ENCODE results near the gene DCP1A.

The DCP1A gene

DNA sequence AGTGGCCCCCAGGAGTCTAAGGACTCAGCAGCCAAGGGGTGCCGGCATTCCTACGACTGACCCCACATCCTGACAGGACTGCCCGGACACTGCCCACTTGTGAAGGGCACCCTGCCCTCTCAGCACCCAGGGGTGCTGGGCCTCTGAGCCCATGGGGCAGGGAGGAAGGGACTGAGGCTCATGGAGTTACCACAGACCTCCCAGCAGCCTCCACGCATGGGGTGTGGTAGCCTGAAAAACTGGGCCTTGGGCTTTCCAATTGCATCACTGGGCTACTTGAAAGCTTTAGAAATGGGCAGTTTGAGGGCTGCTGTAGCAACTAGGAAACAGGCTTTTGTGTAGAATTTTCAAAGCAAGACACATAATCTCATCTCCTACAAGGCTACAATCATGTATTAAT is 104.7 kb downstream of the DCP1A start:
- no peak for DNase-seq

DNA sequence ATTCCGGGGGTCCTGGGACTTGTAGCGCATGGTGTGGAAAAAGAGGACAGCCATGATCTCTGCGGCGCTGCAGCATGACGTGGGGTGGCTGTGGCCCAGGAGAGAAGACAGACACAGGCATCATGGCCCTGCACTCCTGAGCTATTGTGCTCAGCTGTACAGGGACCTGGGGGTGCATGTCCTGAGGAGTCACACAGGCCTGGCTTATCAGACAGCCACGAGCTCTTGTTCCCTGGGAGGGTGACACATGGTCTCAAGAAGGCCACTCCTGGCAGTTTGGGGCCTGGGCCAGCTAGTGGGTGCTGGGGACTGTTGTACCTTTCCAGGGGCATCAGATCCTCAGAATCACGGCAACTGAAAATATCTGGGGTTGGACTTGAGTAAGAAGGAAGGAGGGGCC is 105.2 kb downstream of the DCP1A start:
- no peak for DNase-seq

DNA sequence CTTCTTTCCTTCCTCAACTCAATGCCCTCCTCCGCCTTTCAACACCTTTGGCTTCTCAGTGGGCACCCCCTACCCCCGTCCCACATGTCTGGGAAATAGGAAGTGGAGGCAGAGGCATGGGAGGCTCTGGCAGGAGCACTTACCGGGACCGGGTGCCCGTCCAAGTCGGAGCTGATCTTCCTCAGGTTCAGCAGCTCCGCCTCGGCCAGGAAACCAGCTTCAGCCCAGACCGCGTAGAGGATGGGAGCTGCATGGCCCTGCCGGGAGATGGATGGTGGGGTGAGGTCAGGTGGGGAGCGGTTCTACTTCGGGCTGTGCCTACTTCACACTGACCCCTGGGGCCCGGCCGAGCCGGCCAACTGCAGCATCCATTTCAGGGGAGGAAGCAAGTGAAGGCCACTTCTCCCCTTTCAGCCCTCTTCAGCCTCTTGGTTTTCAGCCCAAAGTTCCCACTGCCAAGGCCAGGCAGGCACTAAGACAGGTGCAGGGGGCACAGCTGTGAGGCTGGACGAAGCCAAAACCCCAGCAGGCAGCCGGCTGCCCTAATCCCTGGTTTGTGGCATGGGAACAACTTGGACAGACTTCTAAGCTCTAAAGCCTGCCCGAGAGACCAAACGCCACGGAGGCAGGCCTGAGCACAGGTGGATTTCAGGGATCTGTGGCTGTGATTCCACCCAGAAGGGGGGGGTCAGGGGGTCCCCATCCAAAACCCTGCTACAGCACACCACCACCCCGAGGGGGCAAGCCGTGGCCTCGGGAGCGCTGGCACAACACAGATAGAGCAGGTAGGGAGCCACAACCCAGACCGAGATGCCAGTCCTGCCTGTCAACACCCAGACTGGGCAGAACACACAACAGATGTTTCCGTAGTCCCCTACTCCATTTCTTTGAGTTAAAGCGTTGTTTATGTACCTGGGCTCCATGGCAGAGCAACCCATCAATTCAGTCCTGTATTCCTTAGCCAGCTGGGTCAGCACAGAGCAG is 106.1 kb downstream of the DCP1A start:
- peak; percentile 49 for DNase-seq

DNA sequence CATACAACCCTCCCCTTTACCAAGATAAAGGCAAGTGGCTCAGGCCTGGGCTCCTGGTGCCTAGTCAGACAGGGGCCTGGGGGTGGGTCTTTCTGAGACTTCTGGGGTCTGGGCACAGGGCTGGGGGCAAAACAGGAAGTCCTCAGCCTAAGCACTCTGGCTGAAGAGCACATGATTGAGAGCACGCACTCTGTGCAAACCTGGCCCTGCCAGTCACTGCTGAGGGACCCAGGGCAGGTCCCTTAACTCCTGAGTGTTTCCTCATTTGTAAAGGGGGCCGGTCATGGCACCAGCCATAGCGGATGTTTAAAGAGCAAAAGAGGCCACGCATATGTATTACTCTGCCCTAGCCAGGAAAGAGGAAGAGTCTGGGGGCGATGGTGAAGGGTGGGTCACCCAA is 107.5 kb downstream of the DCP1A start:
- DNase-seq = no peak

DNA sequence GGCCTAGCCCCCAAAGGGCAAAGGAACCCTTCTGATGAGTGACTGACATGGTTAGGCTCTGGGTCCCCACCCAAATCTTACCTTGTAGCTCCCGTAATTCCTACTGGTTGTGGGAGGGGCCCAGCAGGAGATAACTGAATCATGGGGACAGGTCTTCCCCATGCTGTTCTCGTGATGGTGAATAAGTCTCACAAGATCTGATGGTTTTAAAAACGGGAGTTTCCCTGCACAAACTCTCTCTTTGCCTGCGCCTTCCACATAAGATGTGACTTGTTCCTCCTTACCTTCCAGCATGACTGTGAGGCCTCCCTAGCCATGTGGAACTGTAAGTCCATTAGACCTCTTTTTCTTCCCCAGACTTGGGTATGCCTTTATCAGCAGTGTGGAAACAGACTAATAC is 108.5 kb downstream of the DCP1A start:
- no peak for DNase-seq

DNA sequence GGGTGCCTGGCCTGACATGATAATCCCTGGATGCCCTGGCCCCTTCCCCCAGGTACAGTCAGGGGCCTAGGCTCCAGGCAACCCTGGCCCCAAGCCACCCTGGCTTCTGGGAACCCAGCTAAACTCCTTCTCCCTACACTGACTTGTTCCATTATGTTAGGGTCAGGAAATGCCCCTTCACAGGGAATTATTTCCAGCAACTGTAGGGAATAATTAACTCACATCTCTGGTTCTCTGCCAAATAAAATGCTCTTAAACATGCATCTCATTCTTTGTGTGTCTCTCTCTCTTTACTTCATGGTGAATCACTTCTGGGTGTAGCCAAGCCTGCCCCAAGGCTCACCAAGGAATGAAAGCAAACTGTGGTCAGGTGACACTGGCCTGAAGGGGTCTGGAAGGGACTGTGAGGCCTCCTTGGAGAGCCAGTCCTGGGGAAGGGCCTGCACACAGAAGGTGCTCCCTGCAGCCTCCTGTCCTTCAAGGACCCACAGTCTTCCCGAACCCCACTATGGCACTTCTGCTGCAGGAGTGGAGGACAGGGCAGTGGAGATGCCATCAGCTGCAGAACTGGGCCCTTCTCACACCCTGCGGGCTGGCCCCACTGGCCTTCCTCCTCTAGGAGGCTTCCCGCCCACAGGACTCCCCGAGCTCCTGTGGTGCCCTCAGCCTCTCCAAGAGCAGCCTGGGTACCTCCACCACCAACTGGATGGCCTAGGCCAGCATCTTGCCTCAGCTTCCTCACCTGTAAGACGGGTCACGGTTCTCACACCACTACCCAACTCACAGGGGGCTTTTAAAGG is 109.1 kb downstream of the DCP1A start:
- DNase-seq = no peak

DNA sequence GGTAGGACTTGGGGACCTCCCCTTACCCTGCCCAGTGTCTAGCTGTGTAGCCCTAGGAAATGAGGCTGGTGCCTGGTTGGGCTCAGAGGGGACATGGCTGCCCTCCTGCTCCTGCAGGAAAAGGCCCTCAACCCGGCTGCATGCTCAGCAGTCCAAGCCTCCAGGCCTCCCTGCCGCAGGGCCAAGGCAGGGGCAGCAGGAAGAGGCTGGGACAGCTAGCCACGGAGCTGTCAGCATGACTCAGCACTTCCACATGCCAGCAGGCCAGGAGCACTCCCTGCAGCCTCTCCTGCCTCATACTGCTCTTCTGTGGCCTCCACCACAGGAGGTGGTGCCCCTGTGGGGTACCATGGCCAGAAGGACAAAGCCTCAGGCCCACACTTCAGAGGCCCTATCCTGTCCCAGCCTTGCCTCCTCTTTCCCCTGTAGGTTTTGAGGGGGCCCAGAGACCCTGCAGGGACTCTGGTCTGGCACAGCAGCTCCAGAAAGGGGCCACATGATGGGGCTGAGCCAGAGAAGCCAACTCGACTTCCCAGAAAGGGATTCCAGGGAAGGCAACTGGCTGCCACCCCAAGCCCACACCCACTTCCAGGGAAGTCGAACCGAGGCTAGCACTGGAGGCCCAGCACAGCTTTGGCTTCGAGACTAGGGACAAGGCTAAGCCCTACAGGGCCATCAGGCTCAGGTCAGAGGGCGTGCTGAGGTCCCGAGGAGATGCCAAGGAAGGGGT is 111.1 kb downstream of the DCP1A start:
- peak; percentile 49 for DNase-seq

DNA sequence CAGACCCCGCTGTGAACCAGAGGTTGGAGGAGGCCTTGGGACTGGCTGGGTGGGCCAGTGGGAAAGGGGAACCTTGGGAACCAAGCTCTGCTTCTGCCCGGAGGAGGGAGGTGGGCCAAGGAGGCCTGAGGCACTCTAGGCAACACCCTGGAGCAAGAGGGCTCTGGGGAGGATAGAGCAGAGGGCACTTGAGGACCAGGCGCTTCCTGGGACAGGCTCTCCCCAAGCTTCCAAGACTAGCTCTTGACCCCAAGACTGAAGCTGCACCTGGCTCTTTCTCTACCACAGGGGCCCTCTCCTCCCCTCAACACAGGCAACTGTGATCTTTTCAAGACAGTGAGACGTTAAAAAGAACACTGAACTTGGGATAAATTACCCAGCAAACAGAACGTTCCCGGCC is 111.8 kb downstream of the DCP1A start:
- no peak for DNase-seq

DNA sequence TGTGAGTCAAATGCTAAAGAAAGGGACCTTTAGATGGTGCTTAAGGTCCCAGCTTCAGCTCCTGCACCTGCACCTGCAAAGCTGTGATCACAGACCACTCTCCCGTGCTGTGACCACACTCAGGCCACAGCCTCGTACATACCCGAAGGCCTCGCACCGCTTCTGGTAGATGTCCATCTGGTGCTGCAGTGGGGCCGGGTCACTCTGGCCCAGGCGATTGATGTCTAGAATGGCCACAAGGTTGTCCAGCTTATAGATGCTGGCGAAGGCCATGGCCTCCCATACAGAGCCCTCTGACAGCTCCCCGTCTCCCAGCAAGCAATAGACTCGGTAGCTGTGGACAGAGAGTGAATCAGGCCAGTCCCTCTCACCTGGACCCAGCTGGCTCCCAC is 112.5 kb downstream of the DCP1A start:
- no peak for DNase-seq

DNA sequence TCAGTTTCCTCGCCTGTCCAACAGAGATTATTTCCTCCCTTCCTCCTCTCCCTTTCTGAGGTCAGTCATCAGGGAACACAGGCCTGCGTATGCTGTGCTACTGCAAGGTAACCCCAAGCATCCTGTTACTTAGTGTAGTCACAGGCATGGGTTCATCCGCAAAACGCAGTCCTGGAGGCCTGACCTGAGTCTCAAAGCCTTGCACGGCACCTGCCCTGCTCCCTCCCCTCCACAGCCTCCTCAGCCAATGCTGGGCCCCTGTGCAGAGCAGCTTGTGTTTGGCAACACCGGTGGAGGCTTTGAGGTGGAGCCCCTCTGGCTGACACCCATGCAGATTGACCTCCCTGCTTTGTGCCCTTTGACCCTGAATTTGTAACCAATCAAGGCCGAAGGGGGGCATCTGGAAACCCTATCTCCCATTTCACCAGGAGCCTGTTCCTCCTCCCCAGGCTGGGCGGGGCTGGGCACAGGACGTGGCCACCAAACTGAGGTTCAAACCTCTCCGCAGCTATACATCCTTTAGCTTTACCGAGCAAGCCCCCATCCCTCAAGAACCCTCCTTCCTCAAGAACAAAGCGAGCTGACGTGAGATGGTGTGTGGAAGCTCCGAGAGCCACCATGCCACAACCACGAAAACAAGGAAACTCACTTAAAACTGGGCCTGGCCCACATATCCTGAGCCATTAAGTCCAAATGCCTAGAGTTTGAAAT is 113.1 kb downstream of the DCP1A start:
- no peak for DNase-seq
